Measurements from ENCODE around the gene SARS1. TPM values are rescaled to one million over a fixed set of nuclear protein-coding genes. Genes with fewer than 3 reads are reported as not detected.
"Not testable (repeated sequence)": the region's sequence is repeated elsewhere in the genome, so short reads cannot be mapped to it uniquely, and the experiment has no call there.

SARS1 gene, protein sequence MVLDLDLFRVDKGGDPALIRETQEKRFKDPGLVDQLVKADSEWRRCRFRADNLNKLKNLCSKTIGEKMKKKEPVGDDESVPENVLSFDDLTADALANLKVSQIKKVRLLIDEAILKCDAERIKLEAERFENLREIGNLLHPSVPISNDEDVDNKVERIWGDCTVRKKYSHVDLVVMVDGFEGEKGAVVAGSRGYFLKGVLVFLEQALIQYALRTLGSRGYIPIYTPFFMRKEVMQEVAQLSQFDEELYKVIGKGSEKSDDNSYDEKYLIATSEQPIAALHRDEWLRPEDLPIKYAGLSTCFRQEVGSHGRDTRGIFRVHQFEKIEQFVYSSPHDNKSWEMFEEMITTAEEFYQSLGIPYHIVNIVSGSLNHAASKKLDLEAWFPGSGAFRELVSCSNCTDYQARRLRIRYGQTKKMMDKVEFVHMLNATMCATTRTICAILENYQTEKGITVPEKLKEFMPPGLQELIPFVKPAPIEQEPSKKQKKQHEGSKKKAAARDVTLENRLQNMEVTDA
- 173 and 183 TPM in 2 replicates for total RNA-seq (2014; rRNA removed; shearing (Covaris generic))
- polyA plus RNA-seq (2015; cell fraction: cytosol; rRNA removed): 233 and 247 TPM in 2 replicates
- 296 and 304 TPM in 2 replicates for polyA plus RNA-seq (2015; cell fraction: nucleus; rRNA removed)

DNA sequence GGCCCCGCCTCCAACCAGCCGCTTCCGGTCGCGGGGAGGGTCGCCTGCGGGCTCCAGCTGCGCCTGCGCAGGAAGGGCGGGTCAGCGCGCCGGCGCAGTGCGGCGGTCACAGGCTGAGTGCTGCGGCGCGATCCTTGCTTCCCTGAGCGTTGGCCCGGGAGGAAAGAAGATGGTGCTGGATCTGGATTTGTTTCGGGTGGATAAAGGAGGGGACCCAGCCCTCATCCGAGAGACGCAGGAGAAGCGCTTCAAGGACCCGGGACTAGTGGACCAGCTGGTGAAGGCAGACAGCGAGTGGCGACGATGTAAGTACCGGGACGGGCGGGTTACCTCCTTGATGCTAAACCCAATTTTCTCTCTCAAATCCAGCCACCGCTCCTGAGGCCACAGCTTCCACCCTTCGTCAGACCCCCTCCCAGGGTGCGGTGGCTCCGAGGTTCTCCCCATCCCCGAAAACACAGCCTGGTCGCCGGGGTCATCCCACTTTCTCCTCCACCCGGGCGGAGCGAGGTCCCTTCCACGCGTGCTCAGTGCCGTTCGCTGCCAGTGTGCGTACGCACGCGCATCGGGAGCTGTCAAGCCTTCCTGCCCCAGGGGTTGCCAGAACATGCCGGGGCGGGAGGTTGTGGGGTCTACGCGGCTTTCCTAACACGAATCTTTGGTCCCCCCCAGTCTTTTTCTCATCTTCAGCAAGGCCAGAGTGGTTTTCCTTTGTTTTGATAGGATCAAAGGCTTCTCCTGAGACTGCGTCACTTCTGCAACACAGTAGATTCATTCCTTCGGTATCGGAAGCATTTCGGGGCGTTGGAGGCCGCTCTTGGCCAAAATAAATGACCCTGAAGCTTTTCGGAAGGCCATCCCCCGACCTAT is at the start of gene SARS1:
SARS1 (plus strand) TSS at position 95 of the 870 bp plus-strand sequence; CDS start at position 170, 75 bp downstream.
- DNase-seq (ENCODE audit: low read depth): peak; percentile 76

DNA sequence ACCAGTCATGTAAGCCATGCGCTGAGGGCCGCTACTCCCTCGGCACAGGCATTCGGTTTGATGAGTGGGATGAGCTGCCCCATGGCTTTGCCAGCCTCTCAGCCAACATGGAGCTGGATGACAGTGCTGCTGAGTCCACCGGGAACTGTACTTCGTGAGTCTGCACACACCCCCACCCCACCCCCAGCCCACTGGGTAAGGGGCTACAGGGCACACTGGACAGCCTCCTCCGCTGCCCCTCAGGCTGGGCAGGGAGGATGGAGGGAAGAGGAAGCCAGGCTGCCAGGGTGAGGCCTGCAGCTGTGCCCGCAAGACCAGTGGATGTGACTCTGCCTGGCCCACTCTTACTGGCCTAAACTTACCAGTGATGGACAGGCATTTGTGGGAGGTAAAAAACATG is 49.2 kb upstream of the SARS1 start:
- DNase-seq (ENCODE audit: low read depth): no peak

DNA sequence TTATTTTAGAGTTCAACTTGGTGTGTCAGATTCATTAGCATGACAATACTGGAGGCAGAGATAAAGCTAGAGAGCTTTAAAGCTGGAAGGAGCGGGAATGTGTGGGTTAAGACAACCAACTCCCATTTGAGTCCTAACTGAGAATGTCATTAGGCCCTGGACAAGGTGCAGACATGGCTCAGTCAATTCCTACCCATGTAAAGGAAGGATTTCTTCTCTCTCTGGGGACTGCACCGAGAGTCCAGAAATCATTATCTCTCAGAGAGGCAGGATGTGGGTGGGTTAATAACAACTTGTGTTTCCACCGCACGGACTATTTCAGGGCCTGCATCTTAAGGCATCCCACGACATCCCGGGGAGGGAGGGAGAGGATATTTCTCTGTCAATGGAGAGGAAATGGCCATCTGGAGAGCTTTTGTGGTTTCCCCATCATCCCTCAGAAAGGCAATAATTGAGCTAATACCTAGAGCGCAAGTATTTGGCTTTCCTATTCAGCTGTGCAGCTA is 46.7 kb upstream of the SARS1 start:
- no peak for DNase-seq (ENCODE audit: low read depth)

DNA sequence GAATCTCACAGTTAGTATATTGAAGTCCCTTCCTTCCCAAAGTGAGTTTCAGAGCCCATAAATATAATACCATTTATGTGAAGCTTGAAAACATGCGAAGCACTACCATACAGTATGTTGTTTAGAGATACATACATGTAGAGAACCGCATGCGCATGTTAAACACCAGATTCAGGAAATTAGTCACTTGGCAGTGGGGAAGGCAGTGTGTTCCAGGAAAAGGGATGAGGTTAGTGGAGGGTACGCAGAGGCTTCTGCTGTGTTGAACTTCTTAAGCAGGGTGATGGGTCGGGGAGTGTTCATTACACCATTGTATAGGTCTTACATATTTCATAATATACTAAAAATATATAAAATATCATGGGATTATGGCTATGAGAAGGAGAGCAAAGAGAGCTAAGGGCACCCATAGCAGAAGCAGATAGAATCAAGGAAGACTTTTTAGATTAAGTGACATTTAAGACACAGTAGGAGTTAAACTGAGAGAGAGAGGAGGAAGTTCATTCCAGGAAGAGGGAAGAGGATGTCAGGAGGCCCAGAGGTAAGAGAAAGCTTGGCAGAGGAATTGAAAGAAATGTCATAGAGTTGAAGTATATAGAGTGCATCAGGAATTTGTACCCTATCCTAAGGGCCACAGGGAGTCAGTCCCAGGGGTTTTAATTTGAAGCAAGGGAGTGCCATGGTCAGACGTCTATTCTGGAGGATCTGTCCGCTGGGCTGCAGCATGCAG is 43.5 kb upstream of the SARS1 start:
- DNase-seq (ENCODE audit: low read depth): peak; percentile 48

DNA sequence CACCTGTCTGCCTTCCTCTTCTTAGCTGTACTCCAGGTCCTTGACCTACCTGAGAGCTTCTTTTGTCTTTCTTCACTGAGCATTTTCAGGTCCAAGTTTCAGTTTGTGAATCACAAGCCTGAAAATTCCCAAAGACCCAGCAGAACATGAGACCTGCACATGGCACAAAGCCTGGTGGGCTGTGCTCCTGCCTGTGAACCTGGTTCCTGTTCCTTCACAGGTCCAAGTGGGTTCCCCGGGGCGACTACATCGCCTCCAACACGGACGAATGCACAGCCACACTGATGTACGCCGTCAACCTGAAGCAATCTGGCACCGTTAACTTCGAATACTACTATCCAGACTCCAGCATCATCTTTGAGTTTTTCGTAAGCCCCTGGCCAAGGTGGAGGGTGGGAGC is 42.1 kb upstream of the SARS1 start:
- DNase-seq (ENCODE audit: low read depth): no peak

DNA sequence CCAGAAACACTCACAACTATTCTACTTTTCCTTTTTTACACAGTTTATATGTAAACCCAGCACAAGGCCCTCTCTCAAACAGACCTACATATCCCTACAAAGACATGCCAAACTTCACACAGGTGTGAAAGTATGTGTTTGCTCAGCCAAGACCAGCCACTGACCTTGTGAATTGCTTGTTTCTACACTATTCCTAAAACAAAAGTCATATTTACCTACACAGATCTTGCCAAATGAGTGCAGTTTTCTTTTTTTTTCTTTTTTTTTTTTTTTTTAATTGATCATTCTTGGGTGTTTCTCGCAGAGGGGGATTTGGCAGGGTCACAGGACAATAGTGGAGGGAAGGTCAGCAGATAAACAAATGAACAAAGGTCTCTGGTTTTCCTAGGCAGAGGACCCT is 37.4 kb upstream of the SARS1 start:
- not testable (repeated sequence) for DNase-seq (ENCODE audit: low read depth)

DNA sequence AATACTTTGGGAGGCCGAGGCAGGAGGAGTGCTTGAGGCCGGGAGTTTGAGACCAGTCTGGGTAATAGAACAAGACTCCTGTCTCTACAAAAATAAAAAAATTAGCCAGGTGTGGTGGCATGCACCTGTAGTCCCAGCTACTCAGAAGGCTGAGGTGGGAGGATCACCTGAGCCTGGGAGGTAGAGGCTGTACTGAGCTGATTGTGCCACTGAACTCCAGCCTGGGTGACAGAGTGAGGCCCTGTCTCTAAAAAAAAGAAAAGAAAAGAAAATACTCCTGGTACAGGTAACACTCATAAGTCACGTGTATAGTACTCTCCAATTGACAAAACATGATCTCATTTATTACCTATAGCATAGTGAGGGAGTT is 33.0 kb upstream of the SARS1 start:
- not testable (repeated sequence) for DNase-seq (ENCODE audit: low read depth)

DNA sequence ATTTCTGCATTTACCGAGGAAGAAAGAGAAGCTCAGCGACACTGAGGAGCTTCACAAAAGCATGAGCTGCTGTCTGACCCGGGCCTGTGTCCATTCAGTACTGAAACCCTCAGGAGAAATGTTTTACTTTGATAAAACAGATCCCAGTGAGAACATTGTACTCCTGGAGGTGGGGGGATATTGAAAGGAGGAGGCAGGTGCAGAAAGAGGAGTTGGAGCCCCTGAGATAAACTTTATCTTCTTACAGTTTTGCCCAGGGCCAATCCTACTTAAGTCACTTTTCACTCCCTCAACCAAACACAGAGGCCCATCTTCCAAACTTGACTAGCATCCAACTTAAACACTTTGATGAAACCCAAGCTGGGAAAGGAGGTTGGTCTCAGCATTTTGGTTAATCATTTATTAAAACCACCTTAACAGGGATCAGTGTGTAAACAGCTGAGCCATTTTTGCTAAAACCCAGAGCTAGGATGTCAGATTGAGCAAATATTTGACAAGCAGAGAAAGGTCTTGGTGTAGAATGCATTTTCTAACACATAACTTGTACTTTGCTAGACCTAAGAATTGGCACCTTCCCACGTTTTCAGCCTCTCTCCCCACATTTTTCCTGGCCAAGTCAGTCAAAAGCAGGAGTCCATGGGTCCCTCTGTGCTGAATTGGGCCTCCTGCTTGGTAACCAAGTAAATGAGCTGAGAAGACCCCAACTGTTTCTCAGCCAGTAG is 32.5 kb upstream of the SARS1 start:
- no peak for DNase-seq (ENCODE audit: low read depth)

DNA sequence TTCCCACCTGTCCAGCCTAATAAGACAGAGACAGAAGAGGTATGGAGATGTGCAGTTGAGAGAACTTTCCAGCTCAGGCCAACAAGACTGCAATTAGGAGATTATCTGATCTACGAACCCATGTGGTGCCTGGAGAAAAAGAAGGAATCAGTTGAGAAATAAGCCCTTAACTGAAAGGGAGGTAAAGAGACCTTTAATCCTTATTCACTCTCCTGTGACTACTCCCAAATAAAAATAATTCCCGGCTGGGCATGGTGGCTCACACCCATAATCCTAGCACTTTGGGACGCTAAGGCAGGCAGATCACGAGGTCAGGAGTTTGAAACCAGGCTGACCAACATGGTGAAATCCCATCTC is 31.9 kb upstream of the SARS1 start:
- no peak for DNase-seq (ENCODE audit: low read depth)

DNA sequence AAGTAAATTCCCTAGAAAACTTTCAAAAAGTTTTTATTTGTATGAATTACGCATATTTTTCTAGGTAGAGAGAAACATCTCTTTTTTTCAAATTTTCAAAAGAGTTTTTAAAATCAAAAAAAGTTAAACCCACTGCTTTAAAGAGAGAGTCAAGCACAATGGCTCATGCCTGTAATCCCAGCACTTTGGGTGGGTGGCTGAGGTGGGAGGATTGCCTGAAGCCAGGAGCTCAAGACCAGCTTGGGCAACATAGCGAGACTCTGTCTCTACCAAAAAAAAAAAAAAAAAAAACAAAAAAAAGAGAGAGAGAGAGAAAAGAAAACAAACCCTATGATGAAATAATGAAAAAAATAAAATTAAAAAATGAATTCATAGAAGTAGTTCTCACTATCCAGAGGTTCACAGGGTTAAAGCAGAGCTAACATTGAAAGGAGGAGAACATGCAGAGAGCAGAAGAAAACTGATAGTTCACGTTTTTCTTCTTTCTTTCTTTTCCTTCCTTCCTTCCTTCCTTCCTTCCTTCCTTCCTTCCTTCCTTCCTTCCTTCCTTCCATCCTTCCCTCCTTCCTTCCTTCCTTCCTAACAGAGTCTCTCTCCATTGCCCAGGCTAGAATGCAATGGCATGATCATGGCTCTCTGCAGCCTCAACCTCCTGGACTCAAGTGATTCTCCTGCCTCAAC is 30.5 kb upstream of the SARS1 start:
- no peak for DNase-seq (ENCODE audit: low read depth)

DNA sequence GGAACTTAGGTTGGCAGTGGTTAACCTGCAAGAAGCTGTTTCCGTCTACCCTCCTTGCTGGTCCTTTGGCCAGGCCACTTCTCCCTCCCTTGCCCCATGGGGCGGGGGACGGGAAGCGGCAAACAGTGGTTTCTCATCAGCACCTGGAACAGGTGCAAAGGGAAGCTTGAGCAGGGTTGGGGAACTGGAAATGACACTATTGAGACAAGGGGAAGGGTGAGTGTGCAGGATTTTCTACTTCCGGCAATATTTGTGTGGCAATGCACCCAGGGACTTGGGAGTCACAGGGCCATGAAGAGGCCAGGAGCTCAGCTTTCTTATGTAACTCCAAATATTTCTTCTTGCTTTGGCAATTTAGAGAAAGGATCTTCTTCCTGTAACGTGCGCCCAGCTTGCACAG is 29.0 kb upstream of the SARS1 start:
- DNase-seq (ENCODE audit: low read depth): no peak

DNA sequence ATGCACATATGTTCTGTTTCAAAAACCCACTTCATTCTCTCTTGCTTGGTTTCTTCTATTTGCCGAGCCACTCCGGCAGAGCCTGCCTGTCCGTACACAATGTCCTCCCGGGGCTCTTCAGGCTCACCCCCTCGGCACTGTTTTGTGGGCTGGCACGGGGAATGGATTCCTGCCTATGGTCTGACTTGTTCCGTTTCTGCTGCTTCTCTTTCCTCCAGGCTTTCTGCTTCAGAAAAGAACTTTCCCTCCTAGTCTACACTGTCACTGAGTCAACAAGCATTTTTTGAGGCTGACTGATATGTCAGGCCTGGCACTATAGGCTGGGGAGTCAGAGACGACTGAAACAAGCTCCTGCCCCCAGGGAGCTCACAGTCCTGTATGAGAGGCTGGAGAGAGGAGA is 28.4 kb upstream of the SARS1 start:
- no peak for DNase-seq (ENCODE audit: low read depth)

DNA sequence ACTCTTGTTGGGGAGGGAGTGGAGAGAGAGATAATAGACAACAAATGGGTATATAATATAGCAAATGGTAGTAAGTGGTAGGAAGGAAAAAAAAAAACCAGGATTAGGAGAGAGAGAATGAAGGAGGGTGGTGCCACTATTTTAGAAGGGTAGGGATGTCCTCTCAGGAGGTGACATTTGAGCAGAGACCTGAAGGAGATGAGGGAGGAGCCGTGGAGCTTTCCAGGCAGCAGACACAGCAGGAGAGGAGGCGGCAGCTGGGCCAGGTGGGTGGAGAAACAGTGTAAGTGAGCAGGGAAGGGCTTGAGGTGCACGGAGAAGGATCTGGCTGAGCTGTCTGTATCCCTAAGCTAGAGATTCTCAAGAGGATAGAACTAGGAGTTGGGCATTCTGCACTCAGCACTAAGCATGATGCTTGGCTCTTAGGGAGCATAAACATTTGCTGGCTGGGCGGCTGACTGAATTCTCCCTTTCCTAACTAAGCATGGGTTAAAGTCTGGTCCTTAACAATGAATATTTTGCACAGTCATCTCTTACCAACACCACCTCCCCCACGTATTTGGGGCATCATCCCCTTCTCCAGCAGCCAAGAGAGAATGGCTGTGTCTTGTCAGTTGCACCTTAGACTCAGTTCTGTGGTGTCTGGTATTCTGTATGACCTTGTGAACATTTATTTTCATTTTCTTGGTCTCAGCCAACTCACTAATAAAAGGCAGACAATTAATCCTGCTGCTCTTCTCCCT is 27.6 kb upstream of the SARS1 start:
- no peak for DNase-seq (ENCODE audit: low read depth)

DNA sequence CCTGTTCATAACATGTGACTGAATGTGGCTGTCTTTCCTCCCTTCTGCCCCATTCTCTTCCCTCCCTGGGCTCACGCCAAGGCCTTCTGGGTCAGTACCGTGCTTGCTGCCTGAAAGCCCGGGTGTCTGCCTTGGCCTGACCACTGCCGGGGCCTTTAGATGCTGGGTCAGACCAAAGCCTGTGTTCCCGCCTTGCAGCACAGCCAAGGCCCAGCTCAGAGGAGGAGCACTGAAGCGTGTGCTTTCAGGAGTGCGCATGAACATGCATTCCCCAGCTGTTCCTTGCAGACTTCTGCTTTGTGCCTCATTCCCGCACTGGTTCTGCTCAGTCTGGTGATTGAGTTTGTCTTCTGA is 27.0 kb upstream of the SARS1 start:
- DNase-seq (ENCODE audit: low read depth): no peak

DNA sequence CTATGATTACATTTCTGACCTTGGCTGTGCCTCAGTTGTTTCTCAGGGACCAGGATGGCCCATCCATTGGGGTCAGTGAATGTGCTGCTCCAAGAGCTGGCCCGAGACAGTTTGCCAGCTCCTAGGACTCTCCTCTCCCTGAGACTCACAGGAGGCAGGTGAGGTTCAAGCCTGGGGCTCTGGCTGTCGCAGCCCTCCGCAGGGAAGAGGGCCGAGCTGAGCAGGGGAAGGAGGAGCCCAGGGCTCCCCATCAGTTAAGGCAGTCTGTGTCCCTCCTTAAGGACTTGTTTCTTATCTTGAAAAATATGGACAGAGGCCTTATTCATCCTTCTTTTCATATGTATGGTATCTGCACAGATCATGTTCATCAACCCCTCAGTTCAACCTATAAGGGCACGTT is 26.6 kb upstream of the SARS1 start:
- no peak for DNase-seq (ENCODE audit: low read depth)

DNA sequence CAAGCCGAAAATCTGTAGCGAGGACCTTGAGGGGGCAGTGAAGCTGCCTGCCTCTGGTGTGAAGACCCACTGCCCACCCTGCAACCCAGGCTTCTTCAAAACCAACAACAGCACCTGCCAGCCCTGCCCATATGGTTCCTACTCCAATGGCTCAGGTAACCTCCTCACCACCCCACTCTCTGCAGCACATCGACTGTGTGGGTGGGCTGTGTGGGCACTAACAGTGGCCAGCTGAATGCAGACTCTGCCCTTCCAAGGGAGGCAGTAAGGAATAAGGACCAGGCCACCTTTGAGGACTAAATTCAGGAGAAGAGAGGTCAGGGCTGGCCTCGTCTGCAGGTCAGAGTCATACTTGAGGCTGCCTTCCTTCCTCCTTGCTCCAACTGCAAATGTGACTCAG is 25.5 kb upstream of the SARS1 start:
- DNase-seq (ENCODE audit: low read depth): no peak

DNA sequence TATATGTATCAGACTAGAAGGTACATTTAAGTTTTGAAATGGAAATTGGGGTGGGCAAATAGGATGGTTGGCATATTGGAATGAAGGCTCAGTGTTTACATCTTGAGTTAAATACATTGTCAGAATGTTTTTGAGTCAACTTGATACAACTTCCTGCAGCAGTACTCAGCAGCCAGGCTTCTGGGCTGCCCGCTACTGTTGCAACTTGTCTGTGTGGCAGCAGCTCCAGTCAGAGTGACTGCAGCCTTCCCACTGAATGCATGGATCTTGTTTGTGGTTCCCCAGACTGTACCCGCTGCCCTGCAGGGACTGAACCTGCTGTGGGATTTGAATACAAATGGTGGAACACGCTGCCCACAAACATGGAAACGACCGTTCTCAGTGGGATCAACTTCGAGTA is 24.9 kb upstream of the SARS1 start:
- DNase-seq (ENCODE audit: low read depth): no peak

DNA sequence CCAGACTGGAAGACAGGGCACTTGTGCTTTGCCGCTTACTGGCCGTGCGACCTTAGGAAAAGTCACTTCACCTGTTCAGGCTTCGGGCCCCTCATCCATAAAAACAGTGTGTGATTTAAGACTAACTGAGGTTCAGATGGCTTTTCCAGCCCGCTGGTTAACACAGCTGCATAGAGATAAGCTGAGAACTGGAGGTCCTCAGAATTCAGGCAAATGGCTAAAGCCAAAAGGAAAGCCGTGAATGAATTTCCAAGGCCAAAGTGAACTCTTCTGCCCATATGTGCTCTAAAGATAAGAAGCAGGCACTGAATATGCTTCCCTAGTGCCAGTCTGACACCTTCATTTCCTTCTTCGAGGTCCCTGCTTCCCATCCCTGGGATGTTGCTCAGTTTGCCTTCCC is 23.5 kb upstream of the SARS1 start:
- no peak for DNase-seq (ENCODE audit: low read depth)

DNA sequence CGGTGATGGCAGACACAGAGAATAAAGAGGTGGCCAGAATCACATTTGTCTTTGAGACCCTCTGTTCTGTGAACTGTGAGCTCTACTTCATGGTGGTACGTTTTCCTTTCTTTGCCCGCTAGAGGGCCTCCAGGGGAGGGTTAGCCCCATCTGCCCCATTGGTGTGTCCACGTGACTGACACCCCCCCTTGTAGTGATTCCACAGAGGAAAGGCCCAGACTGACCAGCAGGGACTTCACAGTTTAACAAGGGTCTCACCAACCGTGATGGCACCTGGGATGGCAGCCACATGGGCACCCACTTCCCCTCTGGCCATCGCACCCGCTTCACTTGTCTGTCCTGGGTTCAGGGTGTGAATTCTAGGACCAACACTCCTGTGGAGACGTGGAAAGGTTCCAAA is 22.3 kb upstream of the SARS1 start:
- no peak for DNase-seq (ENCODE audit: low read depth)

Measured in HT1080 (cell line).